22Rv1 (cell line): ENCODE data around the gene CHSY1.

ENCODE experiments used
- H3K27ac ChIP-seq: fragments of 450-650 bp; 2 replicates; pipeline ENCODE4 v1.5.1; 2017
- ZFX ChIP-seq: fragments of 450-650 bp; IDR thresholded peaks from 2 replicates; pipeline ENCODE4 v1.6.1; 2017; ENCODE audit warnings: antibody characterized with exemption, borderline replicate concordance
- TF ChIP-seq, protein P1 (sequence below): fragments of 450-650 bp; IDR thresholded peaks from 2 replicates; pipeline ENCODE4 v1.5.1; 2017; ENCODE audit warnings: mild to moderate bottlenecking

Gene CHSY1

DNA sequence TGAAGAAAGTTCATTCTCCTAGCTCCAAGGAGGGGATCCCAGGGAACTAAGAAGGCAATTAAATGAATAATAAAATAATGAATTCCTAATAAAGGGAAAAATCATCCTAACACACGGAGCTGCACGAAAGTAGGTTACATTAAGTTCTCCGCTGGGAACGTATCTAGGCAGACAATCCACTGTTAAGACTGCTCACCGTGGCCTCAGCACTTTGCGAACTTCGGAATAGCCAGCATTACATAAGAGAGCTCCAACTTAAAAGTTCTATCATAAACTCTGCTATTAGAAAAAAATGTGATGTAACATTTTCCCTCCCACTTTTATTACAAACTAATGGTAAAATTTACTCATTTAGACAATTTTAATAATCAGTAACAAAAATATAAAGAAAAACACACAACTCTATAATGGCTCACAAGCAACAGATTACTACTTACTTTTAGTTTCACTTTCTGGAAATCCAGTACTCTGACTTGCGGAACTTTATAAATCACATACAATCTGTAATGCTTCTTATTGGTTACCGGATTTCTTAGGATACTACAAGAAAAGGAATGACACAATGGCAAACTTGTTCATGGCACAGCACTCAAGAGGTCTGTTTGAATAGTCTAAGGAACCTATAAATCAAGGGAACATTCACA is 34.7 kb upstream of the CHSY1 start:
- TF ChIP-seq, protein P1, sequence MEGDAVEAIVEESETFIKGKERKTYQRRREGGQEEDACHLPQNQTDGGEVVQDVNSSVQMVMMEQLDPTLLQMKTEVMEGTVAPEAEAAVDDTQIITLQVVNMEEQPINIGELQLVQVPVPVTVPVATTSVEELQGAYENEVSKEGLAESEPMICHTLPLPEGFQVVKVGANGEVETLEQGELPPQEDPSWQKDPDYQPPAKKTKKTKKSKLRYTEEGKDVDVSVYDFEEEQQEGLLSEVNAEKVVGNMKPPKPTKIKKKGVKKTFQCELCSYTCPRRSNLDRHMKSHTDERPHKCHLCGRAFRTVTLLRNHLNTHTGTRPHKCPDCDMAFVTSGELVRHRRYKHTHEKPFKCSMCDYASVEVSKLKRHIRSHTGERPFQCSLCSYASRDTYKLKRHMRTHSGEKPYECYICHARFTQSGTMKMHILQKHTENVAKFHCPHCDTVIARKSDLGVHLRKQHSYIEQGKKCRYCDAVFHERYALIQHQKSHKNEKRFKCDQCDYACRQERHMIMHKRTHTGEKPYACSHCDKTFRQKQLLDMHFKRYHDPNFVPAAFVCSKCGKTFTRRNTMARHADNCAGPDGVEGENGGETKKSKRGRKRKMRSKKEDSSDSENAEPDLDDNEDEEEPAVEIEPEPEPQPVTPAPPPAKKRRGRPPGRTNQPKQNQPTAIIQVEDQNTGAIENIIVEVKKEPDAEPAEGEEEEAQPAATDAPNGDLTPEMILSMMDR = no peak
- TF ChIP-seq ZFX = no peak
- H3K27ac ChIP-seq = no peak overlapping the region

DNA sequence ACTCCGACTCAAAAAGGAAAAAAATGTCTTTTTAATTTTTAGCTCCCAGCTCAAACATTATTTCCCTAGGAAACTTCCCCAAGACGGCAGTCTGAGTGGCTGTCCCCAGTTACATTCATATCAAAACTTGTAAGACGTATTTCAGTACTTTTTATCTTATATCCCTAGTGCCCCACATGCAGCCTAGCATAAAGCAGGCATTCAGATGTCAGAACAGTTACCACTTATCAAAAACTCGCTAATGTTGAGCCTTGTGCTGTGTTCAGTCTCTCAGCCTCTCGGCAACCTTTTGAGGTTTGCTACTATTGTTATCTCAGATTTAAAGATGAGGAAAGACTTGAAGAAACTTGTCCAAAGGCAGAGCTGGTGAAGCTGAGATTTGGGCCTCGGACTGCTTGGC is 32.1 kb upstream of the CHSY1 start:
- no peak overlapping the region for H3K27ac ChIP-seq
- TF ChIP-seq, protein P1 = no peak
- TF ChIP-seq ZFX = no peak

DNA sequence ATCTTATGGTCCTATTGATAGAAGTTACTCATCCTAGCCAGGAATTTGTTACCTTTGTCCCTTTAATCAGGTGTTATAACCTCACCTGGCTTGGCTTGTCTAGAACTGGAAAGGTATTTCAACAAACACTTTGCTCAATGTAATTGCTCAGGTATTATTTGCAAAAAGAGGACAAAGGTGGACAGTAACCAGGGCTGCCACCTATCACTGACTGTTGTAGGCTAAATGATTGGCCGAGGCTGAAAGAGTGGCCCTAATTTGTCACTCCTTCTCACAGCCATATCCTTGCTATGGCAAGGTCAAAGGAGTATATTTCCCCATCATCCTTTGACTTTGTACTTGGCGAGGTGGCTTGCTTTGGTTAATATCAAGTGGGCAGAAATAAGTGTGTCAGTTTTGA is 28.2 kb upstream of the CHSY1 start:
- TF ChIP-seq, protein P1 = no peak
- no peak for TF ChIP-seq ZFX
- no peak overlapping the region for H3K27ac ChIP-seq

DNA sequence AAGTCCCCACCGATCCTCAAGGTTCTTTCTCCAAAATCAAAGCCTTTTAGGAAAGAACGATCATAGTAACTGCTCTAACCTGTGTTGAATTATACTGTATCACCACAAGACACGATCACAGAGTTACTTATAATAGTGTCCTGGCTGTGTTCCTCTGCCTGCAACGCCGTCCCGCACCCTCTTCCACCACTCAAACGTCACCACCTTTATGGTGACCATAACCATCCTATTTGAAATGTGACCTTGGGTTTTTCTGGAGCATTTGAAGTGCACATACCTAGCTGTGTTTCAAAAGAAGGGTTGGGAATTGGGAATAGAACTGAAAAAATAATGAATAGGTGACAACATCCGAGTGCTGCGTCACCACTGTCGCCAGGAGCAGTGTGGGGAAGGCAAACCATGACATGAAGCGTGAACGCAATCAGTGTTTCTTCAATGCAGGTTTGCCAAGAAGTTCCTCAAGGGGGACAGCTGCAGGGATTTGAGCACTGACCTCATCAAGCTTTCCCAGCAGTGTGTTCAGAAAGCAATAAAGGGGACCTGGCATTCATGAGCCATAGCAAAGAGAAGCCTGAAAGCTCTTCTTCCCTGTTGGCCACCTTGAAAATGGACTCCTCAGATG is 26.2 kb upstream of the CHSY1 start:
- peak overlapping the region; percentile 66 for H3K27ac ChIP-seq

DNA sequence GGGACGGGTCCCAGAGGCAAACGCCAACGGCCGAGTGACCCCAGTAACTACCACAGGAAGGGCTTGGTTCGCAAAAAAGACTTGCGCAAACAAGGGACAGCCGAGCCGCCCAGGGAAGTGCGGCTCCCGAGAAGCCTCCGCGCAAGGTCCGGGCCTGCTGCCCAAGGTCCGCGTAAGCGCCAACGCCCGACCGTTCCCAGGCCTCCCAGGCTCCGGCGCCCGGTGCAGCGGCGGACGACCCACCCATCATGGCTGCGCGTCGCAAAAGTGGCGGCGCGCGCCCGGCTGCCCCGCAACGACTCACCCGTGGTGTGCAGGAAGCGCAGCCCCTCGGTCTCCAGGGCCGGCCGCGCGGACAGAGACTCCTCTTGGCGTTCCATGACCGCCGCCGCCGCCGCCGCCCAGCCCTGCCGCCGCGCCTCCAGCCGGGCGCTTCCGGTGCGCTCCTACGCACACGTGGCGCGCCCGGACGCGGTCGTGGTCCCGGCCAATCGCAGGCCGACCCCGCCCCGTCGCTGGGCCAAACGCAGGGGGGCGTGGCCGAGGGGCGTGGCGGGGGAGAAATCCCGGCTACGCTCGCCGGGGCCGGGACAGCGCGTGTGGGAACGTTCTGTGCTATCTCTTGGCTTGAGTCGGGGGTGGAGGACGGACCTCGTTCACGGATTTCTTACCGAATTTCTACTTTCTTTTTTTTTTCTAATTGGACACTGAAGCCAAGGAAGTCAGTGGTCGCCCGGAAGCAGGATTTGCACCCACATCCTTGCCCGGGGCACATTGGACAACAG is 25.4 kb upstream of the CHSY1 start, which contains the start of gene SELENOS:
TSS of gene SELENOS (minus strand) at position 448 of the 785 bp plus-strand sequence. CDS start at position 380, 68 bp downstream.
- peak within 1 kb of the TSS; percentile 66 for H3K27ac ChIP-seq
- TF ChIP-seq, protein P1 = no peak
- TF ChIP-seq ZFX = no peak

More for the DNA sequence above, 26.2 kb upstream of the CHSY1 start:
- TF ChIP-seq ZFX = no peak
- TF ChIP-seq, protein P1 = no peak

DNA sequence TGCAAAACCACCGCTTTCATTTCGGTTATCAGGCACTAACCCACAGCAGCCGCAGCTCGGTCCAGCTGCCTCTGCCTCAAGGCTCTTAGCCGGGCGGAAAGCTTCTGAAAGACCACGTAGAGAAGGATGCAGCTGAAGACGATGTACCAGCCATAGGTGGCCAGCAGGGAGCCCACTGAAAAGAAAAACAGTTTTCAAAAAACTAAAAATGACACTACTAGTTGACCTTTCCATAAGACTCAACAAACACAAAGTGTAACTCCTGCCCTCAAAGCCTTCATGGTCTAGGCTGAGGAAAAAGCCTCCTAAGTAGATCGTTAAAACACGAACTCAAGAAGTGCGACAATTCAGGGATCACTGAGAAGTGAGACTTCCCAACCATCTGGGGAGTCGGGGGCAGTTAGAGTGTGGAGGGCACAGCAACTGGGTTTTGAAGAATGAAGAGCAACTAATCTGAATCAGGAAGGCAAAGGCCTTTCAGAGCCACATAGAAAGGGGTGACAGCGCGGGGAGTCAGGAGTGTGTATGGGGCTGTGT is 24.7 kb upstream of the CHSY1 start:
- H3K27ac ChIP-seq = peak overlapping the region; percentile 66
- no peak for TF ChIP-seq ZFX
- TF ChIP-seq, protein P1 = peak; percentile 14; the same call in 1 of the 2 replicates

DNA sequence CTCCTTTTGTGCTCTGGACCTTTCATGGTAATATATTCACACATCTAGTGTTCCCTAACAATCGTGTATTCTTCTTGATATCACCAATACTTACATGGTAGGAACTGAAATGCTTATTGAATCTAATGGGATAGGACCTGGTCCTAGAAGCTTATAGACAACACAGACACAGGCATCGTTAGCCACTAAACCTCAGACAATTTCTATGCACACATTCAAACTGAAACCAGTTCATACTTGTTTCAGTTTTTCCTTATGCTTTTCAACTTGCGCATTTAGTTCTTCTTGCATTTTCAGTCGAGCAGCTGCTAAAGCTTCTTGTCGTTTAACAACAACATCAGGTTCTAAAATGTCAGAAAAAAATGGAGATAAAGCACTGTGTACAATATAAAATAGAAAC is 23.2 kb upstream of the CHSY1 start:
- H3K27ac ChIP-seq = no peak overlapping the region
- TF ChIP-seq, protein P1 = no peak
- no peak for TF ChIP-seq ZFX
